Neural progenitor cell (in vitro differentiated cells): Measurements from ENCODE around the gene NDUFAF2. TPM values are rescaled to one million over a fixed set of nuclear protein-coding genes. Genes with fewer than 3 reads are reported as not detected.
A peak's percentile ranks its signal among the peaks of the same experiment; 100 is the strongest.

Experiments used
- DNase-seq: peaks from one replicate; pipeline ENCODE4 v3.0.0-alpha.2; 2016; ENCODE audit warnings: low spot score
- H2AFZ ChIP-seq: fragments of 200-600 bp; sonication (generic); replicated peaks from 2 replicates; pipeline ENCODE4 v1.6.1; 2016; ENCODE audit warnings: antibody characterized with exemption
- H3F3A ChIP-seq: fragments of 200-600 bp; sonication (generic); 2 replicates; pipeline ENCODE4 v1.6.1; 2016; ENCODE audit warnings: antibody characterized with exemption, low read depth
- H3K27ac ChIP-seq: fragments of 200-600 bp; sonication (generic); 2 replicates; pipeline ENCODE4 v1.5.1; 2016; ENCODE audit warnings: mild to moderate bottlenecking
- H3K27me3 ChIP-seq: fragments of 200-600 bp; sonication (generic); 2 replicates; pipeline ENCODE4 v1.6.1; 2016; ENCODE audit warnings: mild to moderate bottlenecking, moderate library complexity
- H3K36me3 ChIP-seq: fragments of 200-600 bp; sonication (generic); 2 replicates; pipeline ENCODE4 v1.5.1; 2016
- H3K4me1 ChIP-seq: fragments of 200-600 bp; sonication (generic); 2 replicates; pipeline ENCODE4 v1.6.1; 2016; ENCODE audit warnings: mixed run types
- H3K4me2 ChIP-seq: fragments of 200-600 bp; sonication (generic); 2 replicates; pipeline ENCODE4 v1.6.1; 2016
- H3K4me3 ChIP-seq: fragments of 200-600 bp; sonication (generic); 2 replicates; pipeline ENCODE4 v1.5.1; 2016
- H3K79me2 ChIP-seq: fragments of 200-600 bp; sonication (generic); 2 replicates; pipeline ENCODE4 v1.6.1; 2016; ENCODE audit warnings: low read depth
- H3K9ac ChIP-seq: fragments of 200-600 bp; sonication (generic); 2 replicates; pipeline ENCODE4 v1.6.1; 2016
- H3K9me3 ChIP-seq: fragments of 200-600 bp; sonication (generic); 2 replicates; pipeline ENCODE4 v1.5.1; 2016; ENCODE audit warnings: low read depth
- H4K20me1 ChIP-seq: fragments of 200-600 bp; sonication (generic); 2 replicates; pipeline ENCODE4 v1.6.1; 2016; ENCODE audit warnings: low read depth
- H3K27ac Mint-ChIP-seq: 3 replicates; pipeline ENCODE4 v1.8.0; 2021; ENCODE audit warnings: mixed read lengths
- H3K27me3 Mint-ChIP-seq: 2 replicates; pipeline ENCODE4 v1.8.0; 2022; ENCODE audit warnings: low read depth, mild to moderate bottlenecking, inconsistent platforms, moderate library complexity, mixed read lengths; ENCODE audit not compliant: insufficient read depth
- H3K36me3 Mint-ChIP-seq: 3 replicates; pipeline ENCODE4 v1.8.0; 2021; ENCODE audit warnings: mixed read lengths
- H3K4me1 Mint-ChIP-seq: 3 replicates; pipeline ENCODE4 v1.8.0; 2021; ENCODE audit warnings: mixed read lengths
- H3K4me3 Mint-ChIP-seq: 3 replicates; pipeline ENCODE4 v1.8.0; 2021; ENCODE audit warnings: mild to moderate bottlenecking, moderate library complexity, mixed read lengths
- H3K9me3 Mint-ChIP-seq: 3 replicates; pipeline ENCODE4 v1.8.0; 2020; ENCODE audit warnings: mixed read lengths
- EZH2 ChIP-seq: fragments of 200-600 bp; sonication (generic); IDR thresholded peaks from 2 replicates; pipeline ENCODE4 v1.6.1; 2017; ENCODE audit warnings: antibody characterized with exemption, mild to moderate bottlenecking, moderate library complexity
- EZH2phosphoT487 ChIP-seq: fragments of 200-600 bp; sonication (generic); IDR thresholded peaks from 2 replicates; pipeline ENCODE4 v1.6.1; 2017; ENCODE audit warnings: antibody characterized with exemption
- total RNA-seq: library from RNA; depleted of rRNA; stranded (reverse); fragments of >200 nt; gene quantifications from 2 replicates; pipeline ENCODE4 v1.2.3, GENCODE V29; 2015; ENCODE audit warnings: low replicate concordance
- TF ChIP-seq, protein P1 (sequence below): fragments of 200-600 bp; sonication (generic); IDR thresholded peaks from 2 replicates; pipeline ENCODE4 v1.5.1; 2017; ENCODE audit warnings: antibody characterized with exemption, mild to moderate bottlenecking

The NDUFAF2 gene
- total RNA-seq, 1 donor from 2014 or later, result 42.1 TPM

DNA sequence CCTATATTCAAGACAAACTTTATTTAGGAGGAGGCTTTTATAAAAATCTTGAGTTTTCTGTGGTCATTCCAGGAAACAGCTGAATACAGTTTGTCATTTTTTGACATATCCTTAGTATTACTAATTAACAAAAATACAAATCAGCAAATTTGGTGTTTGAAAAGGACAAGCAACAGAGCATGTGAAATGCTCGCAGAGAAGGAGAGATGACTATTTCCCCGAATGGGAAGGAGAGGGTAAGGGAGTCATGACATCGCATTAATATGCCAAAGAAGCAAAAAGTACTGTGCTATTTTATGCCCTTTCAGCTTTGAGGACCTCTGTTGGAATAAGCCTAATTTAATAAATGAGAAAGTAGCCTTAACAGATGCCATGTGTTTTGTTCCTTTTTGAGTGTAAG lies 215.5 kb downstream of the NDUFAF2 start:
- Histone ChIP-seq H3K36me3 (peaks cover 12% of the 10 kb centered on the region), H3K27me3 (no peaks in the 10 kb centered on the region), H2AFZ (no peak overlapping the region), H3F3A (no peaks in the 10 kb centered on the region), H3K79me2 (peaks cover 73% of the 10 kb centered on the region), H3K4me2 (no peak overlapping the region), H3K4me1 (peaks cover 18% of the 10 kb centered on the region), H3K9ac (no peak overlapping the region), H3K9me3 (no peaks in the 10 kb centered on the region), H4K20me1 (no peaks in the 10 kb centered on the region), H3K4me3 (peak overlapping the region; percentile 77), H3K27ac (no peak overlapping the region)
- Mint-ChIP-seq H3K36me3 (peaks cover 24% of the 10 kb centered on the region), H3K27ac (no peak overlapping the region), H3K9me3 (peaks cover 6% of the 10 kb centered on the region), H3K27me3 (peaks cover 3% of the 10 kb centered on the region), H3K4me3 (peak overlapping the region; percentile 71), H3K4me1 (peaks cover 21% of the 10 kb centered on the region)
- TF ChIP-seq, protein P1, sequence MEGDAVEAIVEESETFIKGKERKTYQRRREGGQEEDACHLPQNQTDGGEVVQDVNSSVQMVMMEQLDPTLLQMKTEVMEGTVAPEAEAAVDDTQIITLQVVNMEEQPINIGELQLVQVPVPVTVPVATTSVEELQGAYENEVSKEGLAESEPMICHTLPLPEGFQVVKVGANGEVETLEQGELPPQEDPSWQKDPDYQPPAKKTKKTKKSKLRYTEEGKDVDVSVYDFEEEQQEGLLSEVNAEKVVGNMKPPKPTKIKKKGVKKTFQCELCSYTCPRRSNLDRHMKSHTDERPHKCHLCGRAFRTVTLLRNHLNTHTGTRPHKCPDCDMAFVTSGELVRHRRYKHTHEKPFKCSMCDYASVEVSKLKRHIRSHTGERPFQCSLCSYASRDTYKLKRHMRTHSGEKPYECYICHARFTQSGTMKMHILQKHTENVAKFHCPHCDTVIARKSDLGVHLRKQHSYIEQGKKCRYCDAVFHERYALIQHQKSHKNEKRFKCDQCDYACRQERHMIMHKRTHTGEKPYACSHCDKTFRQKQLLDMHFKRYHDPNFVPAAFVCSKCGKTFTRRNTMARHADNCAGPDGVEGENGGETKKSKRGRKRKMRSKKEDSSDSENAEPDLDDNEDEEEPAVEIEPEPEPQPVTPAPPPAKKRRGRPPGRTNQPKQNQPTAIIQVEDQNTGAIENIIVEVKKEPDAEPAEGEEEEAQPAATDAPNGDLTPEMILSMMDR, result no peak
- no peak for TF ChIP-seq EZH2phosphoT487
- TF ChIP-seq EZH2, result no peak
- DNase-seq, result no peak

GRCh38 chr5:61162010-61162831 lies 217.2 kb downstream of the NDUFAF2 start, which contains the start of gene SMIM15:
Gene SMIM15 (minus strand): TSS chr5:61162468. CDS start chr5:61160171, 2,297 bp downstream.
- peaks cover 6% of the 10 kb centered on the region for H3K9me3 Mint-ChIP-seq
- peak within 1 kb of the TSS; percentile 96 for H3K4me3 Mint-ChIP-seq
- H3K27ac ChIP-seq, result peak within 1 kb of the TSS; percentile 30
- peaks cover 18% of the 10 kb centered on the region for H3K4me1 ChIP-seq
- peaks cover 3% of the 10 kb centered on the region for H3K27me3 Mint-ChIP-seq
- peak within 1 kb of the TSS; percentile 95 for H2AFZ ChIP-seq
- peak within 1 kb of the TSS; percentile 98 for H3K27ac Mint-ChIP-seq
- H3K4me1 Mint-ChIP-seq, result peaks cover 21% of the 10 kb centered on the region
- H3K79me2 ChIP-seq, result peaks cover 73% of the 10 kb centered on the region
- H3F3A ChIP-seq, result no peaks in the 10 kb centered on the region
- no peaks in the 10 kb centered on the region for H4K20me1 ChIP-seq
- no peaks in the 10 kb centered on the region for H3K27me3 ChIP-seq
- DNase-seq, result peak; percentile 91
- H3K4me2 ChIP-seq, result peak within 1 kb of the TSS; percentile 96
- TF ChIP-seq, protein P1, result no peak
- TF ChIP-seq EZH2phosphoT487 (no peak), EZH2 (peak; percentile 58)
- no peaks in the 10 kb centered on the region for H3K9me3 ChIP-seq
- H3K9ac ChIP-seq, result peak within 1 kb of the TSS; percentile 80
- peak within 1 kb of the TSS; percentile 77 for H3K4me3 ChIP-seq
- peaks cover 12% of the 10 kb centered on the region for H3K36me3 ChIP-seq
- peaks cover 18% of the 10 kb centered on the region for H3K36me3 Mint-ChIP-seq

GRCh38 chr5:61162832-61163567 lies 218.0 kb downstream of the NDUFAF2 start:
- Histone ChIP-seq H3K36me3 (peaks cover 12% of the 10 kb centered on the region), H4K20me1 (no peaks in the 10 kb centered on the region), H3K79me2 (peaks cover 72% of the 10 kb centered on the region), H3K9ac (peak overlapping the region; percentile 80), H3K4me1 (peaks cover 18% of the 10 kb centered on the region), H3K4me2 (peak overlapping the region; percentile 96), H3K9me3 (no peaks in the 10 kb centered on the region), H3K4me3 (peak overlapping the region; percentile 77), H3K27ac (no peak overlapping the region), H3K27me3 (no peaks in the 10 kb centered on the region), H2AFZ (peak overlapping the region; percentile 95), H3F3A (no peaks in the 10 kb centered on the region)
- peaks cover 6% of the 10 kb centered on the region for H3K9me3 Mint-ChIP-seq
- DNase-seq, result peak; percentile 15
- H3K27ac Mint-ChIP-seq, result peak overlapping the region; percentile 95
- H3K27me3 Mint-ChIP-seq, result peaks cover 3% of the 10 kb centered on the region
- TF ChIP-seq EZH2phosphoT487, result no peak
- TF ChIP-seq, protein P1, result no peak
- TF ChIP-seq EZH2, result no peak
- peaks cover 16% of the 10 kb centered on the region for H3K36me3 Mint-ChIP-seq
- H3K4me3 Mint-ChIP-seq, result peak overlapping the region; percentile 96
- peaks cover 21% of the 10 kb centered on the region for H3K4me1 Mint-ChIP-seq
